GM23338 (cell line): ENCODE data around the gene ETV3. TPM values are rescaled to one million over a fixed set of nuclear protein-coding genes. Genes with fewer than 3 reads are reported as not detected.

Experiments used
- ATAC-seq: fragments of 200-7000 bp; cut with Tn5 transposase; 3 replicates; pipeline ENCODE4 v1.9.1; 2020
- DNase-seq: peaks from one replicate; pipeline ENCODE4 v3.0.0-alpha.2; 2015; ENCODE audit warnings: low spot score
- H2AFZ ChIP-seq: fragments of 200-600 bp; sonication (generic); 2 replicates; pipeline ENCODE4 v1.8.0; 2016; ENCODE audit warnings: antibody characterized with exemption, mild to moderate bottlenecking, moderate library complexity
- H3F3A ChIP-seq: fragments of 200-600 bp; sonication (generic); replicated peaks from 2 replicates; pipeline ENCODE4 v1.8.0; 2017; ENCODE audit warnings: antibody characterized with exemption, mixed run types, low read depth
- H3K27ac ChIP-seq: fragments of 200-600 bp; sonication (generic); 2 replicates; pipeline ENCODE4 v1.6.1; 2016; ENCODE audit warnings: low read depth
- H3K27me3 ChIP-seq: fragments of 200-600 bp; sonication (generic); 2 replicates; pipeline ENCODE4 v1.8.0; 2016; ENCODE audit warnings: mild to moderate bottlenecking, mixed run types, moderate library complexity; ENCODE audit not compliant: insufficient read depth
- H3K36me3 ChIP-seq: fragments of 200-600 bp; sonication (generic); 2 replicates; pipeline ENCODE4 v1.8.0; 2016; ENCODE audit warnings: mild to moderate bottlenecking; ENCODE audit not compliant: insufficient read depth
- H3K4me1 ChIP-seq: fragments of 200-600 bp; sonication (generic); 2 replicates; pipeline ENCODE4 v1.8.0; 2016; ENCODE audit warnings: mild to moderate bottlenecking, moderate library complexity; ENCODE audit not compliant: insufficient read depth
- H3K4me2 ChIP-seq: fragments of 200-600 bp; sonication (generic); 2 replicates; pipeline ENCODE4 v1.7.1; 2017; ENCODE audit warnings: mixed run types
- H3K4me3 ChIP-seq: fragments of 200-600 bp; sonication (generic); 2 replicates; pipeline ENCODE4 v1.6.1; 2016; ENCODE audit warnings: mixed run types
- H3K79me2 ChIP-seq: fragments of 200-600 bp; sonication (generic); replicated peaks from 2 replicates; pipeline ENCODE4 v1.8.0; 2017; ENCODE audit warnings: mild to moderate bottlenecking; ENCODE audit not compliant: insufficient read depth
- H3K9me2 ChIP-seq: fragments of 200-600 bp; sonication (generic); 2 replicates; pipeline ENCODE4 v1.8.0; 2017; ENCODE audit not compliant: insufficient read depth
- H4K20me1 ChIP-seq: fragments of 200-600 bp; sonication (generic); replicated peaks from 2 replicates; pipeline ENCODE4 v1.8.0; 2017; ENCODE audit warnings: mild to moderate bottlenecking; ENCODE audit not compliant: insufficient read depth
- H3K27ac Mint-ChIP-seq: 2 replicates; pipeline ENCODE4 v1.8.0; 2020; ENCODE audit warnings: inconsistent platforms, mild to moderate bottlenecking, moderate library complexity, mixed read lengths
- H3K27me3 Mint-ChIP-seq: 3 replicates; pipeline ENCODE4 v1.8.0; 2022; ENCODE audit warnings: low read depth, mild to moderate bottlenecking, moderate library complexity, mixed read lengths, inconsistent platforms; ENCODE audit not compliant: insufficient read depth, poor library complexity
- H3K36me3 Mint-ChIP-seq: 3 replicates; pipeline ENCODE4 v1.8.0; 2021; ENCODE audit warnings: low read depth, mild to moderate bottlenecking, inconsistent platforms, moderate library complexity, mixed read lengths
- H3K4me1 Mint-ChIP-seq: 3 replicates; pipeline ENCODE4 v1.8.0; 2020; ENCODE audit warnings: mild to moderate bottlenecking, inconsistent platforms, mixed read lengths
- H3K4me3 Mint-ChIP-seq: 3 replicates; pipeline ENCODE4 v1.8.0; 2021; ENCODE audit warnings: moderate library complexity, mild to moderate bottlenecking, inconsistent platforms, mixed read lengths
- H3K9me3 Mint-ChIP-seq: 3 replicates; pipeline ENCODE4 v1.8.0; 2020; ENCODE audit warnings: moderate library complexity, mild to moderate bottlenecking, inconsistent platforms, mixed read lengths
- EZH2 ChIP-seq: fragments of 200-600 bp; sonication (generic); IDR thresholded peaks from one replicate; pipeline ENCODE4 v1.8.0; 2017; ENCODE audit warnings: antibody characterized with exemption, mild to moderate bottlenecking, low read depth; ENCODE audit not compliant: unreplicated experiment
- JUNB ChIP-seq: IDR thresholded peaks from one replicate; pipeline ENCODE4 v1.6.1; 2016; ENCODE audit warnings: antibody characterized with exemption; ENCODE audit not compliant: unreplicated experiment
- NANOG ChIP-seq: IDR thresholded peaks from 2 replicates; pipeline ENCODE4 v1.6.1; 2016; ENCODE audit warnings: antibody characterized with exemption, borderline replicate concordance
- POLR2AphosphoS5 ChIP-seq: IDR thresholded peaks from 2 replicates; pipeline ENCODE4 v1.6.1; 2016; ENCODE audit warnings: antibody characterized with exemption, low read depth
- STAT1 ChIP-seq: IDR thresholded peaks from one replicate; pipeline ENCODE4 v1.6.1; 2016; ENCODE audit warnings: antibody characterized with exemption; ENCODE audit not compliant: unreplicated experiment
- ZNF331 ChIP-seq: fragments of 250-450 bp; sonication (Bioruptor Pico); IDR thresholded peaks from 2 replicates; pipeline ENCODE4 v1.5.0; 2020; ENCODE audit warnings: low read depth, mild to moderate bottlenecking, moderate library complexity
- polyA plus RNA-seq: library from polyadenylated mRNA; unstranded; fragments of >200 nt; fragmentation: Nextera tagmentation; extraction: Ambion mirVana; gene quantifications from 2 replicates; pipeline ENCODE4 v1.2.1, GENCODE V29; 2016
- total RNA-seq: library from RNA; depleted of rRNA; stranded (reverse); fragments of >200 nt; shearing (Covaris generic); gene quantifications from 2 replicates; pipeline ENCODE4 v1.2.3, GENCODE V29; 2014
- TF ChIP-seq, protein P1 (sequence below): IDR thresholded peaks from 2 replicates; pipeline ENCODE4 v1.6.1; 2016; ENCODE audit warnings: antibody characterized with exemption
- TF ChIP-seq, protein P2 (sequence below), 2 experiments: fragments of 200-600 bp in 1 of 2; sonication (generic) in 1 of 2; conservative IDR thresholded peaks; 2 replicates each; pipeline versions ENCODE4 v1.5.1 to v1.6.1; 2016 to 2017; ENCODE audit warnings: antibody characterized with exemption in 2 of 2, low read depth in 2 of 2, mild to moderate bottlenecking in 2 of 2, moderate library complexity in 1 of 2
- TF ChIP-seq, protein P3 (sequence below): IDR thresholded peaks from one replicate; pipeline ENCODE4 v1.6.1; 2018; ENCODE audit warnings: antibody characterized with exemption; ENCODE audit not compliant: unreplicated experiment

The ETV3 gene
- total and polyA plus RNA-seq, 2 experiments from 2014 or later = 8.1 to 19.6 TPM

GRCh38 chr1:157142201-157142600, 4.0 kb upstream of the ETV3 start:
- Mint-ChIP-seq H3K9me3 (no peaks in the 10 kb centered on the region), H3K27me3 (peaks cover 11% of the 10 kb centered on the region), H3K4me3 (no peak overlapping the region), H3K36me3 (no peaks in the 10 kb centered on the region), H3K4me1 (peaks cover 43% of the 10 kb centered on the region), H3K27ac (no peak overlapping the region)
- H3K79me2 ChIP-seq = peaks cover 6% of the 10 kb centered on the region
- no peak overlapping the region for H2AFZ ChIP-seq
- H3K4me1 ChIP-seq = peaks cover 39% of the 10 kb centered on the region
- no peak overlapping the region for H3K4me3 ChIP-seq
- H3F3A ChIP-seq = peaks cover 5% of the 10 kb centered on the region; the same call in 1 of the 2 replicates
- peaks cover 4% of the 10 kb centered on the region; the same call in 1 of the 2 replicates for H4K20me1 ChIP-seq
- ATAC-seq = no peak
- peaks cover 9% of the 10 kb centered on the region; the same call in 1 of the 2 replicates for H3K27me3 ChIP-seq
- H3K4me2 ChIP-seq = no peak overlapping the region
- no peak for TF ChIP-seq STAT1
- no peaks in the 10 kb centered on the region for H3K9me2 ChIP-seq
- no peak for DNase-seq
- H3K36me3 ChIP-seq = no peaks in the 10 kb centered on the region
- H3K27ac ChIP-seq = no peak overlapping the region

DNA sequence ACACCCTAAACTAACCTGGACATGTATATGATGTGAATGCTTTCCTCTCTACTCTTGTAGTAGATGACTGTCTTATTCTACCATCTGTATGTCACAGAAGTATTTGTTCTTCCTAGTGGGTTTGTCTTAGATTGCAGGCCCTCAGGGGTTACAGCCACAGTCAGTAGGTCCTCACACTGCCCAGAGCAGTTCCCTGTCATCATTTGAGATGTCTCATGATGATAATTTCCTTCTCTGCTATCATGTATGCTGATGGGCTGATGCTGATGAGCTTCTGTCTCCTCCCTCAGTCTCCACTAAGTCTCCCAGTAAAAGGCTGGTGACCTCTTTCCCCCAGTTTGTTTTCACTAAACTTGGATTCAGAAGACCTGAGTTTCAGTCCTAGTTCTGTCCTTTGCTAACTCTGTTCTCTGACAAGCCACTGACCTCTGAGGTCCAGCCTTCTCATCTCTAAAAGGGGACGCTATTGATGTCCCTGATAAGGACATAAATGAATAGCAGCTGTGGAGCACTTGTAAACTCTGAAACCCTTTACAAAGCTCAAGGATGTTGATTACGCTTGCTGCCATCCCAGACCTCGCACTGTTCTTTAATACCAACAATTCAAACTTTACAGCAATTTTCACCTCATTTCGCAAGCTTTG, 3.1 kb upstream of the ETV3 start:
- H3K4me3 ChIP-seq = no peak overlapping the region
- H4K20me1 ChIP-seq = peaks cover 13% of the 10 kb centered on the region
- TF ChIP-seq, protein P1, sequence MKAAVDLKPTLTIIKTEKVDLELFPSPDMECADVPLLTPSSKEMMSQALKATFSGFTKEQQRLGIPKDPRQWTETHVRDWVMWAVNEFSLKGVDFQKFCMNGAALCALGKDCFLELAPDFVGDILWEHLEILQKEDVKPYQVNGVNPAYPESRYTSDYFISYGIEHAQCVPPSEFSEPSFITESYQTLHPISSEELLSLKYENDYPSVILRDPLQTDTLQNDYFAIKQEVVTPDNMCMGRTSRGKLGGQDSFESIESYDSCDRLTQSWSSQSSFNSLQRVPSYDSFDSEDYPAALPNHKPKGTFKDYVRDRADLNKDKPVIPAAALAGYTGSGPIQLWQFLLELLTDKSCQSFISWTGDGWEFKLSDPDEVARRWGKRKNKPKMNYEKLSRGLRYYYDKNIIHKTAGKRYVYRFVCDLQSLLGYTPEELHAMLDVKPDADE = no peak
- TF ChIP-seq NANOG (no peak), POLR2AphosphoS5 (no peak), STAT1 (no peak), EZH2 (no peak), ZNF331 (CRISPR knock-in tag) (no peak), JUNB (no peak)
- TF ChIP-seq, protein P2, sequence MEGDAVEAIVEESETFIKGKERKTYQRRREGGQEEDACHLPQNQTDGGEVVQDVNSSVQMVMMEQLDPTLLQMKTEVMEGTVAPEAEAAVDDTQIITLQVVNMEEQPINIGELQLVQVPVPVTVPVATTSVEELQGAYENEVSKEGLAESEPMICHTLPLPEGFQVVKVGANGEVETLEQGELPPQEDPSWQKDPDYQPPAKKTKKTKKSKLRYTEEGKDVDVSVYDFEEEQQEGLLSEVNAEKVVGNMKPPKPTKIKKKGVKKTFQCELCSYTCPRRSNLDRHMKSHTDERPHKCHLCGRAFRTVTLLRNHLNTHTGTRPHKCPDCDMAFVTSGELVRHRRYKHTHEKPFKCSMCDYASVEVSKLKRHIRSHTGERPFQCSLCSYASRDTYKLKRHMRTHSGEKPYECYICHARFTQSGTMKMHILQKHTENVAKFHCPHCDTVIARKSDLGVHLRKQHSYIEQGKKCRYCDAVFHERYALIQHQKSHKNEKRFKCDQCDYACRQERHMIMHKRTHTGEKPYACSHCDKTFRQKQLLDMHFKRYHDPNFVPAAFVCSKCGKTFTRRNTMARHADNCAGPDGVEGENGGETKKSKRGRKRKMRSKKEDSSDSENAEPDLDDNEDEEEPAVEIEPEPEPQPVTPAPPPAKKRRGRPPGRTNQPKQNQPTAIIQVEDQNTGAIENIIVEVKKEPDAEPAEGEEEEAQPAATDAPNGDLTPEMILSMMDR (conservative IDR thresholded peaks at IDR 0.05; ENCODE audit: low read depth in 2 of 2) = no peak
- TF ChIP-seq, protein P3, sequence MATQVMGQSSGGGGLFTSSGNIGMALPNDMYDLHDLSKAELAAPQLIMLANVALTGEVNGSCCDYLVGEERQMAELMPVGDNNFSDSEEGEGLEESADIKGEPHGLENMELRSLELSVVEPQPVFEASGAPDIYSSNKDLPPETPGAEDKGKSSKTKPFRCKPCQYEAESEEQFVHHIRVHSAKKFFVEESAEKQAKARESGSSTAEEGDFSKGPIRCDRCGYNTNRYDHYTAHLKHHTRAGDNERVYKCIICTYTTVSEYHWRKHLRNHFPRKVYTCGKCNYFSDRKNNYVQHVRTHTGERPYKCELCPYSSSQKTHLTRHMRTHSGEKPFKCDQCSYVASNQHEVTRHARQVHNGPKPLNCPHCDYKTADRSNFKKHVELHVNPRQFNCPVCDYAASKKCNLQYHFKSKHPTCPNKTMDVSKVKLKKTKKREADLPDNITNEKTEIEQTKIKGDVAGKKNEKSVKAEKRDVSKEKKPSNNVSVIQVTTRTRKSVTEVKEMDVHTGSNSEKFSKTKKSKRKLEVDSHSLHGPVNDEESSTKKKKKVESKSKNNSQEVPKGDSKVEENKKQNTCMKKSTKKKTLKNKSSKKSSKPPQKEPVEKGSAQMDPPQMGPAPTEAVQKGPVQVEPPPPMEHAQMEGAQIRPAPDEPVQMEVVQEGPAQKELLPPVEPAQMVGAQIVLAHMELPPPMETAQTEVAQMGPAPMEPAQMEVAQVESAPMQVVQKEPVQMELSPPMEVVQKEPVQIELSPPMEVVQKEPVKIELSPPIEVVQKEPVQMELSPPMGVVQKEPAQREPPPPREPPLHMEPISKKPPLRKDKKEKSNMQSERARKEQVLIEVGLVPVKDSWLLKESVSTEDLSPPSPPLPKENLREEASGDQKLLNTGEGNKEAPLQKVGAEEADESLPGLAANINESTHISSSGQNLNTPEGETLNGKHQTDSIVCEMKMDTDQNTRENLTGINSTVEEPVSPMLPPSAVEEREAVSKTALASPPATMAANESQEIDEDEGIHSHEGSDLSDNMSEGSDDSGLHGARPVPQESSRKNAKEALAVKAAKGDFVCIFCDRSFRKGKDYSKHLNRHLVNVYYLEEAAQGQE = no peak
- Mint-ChIP-seq H3K36me3 (peaks cover 2% of the 10 kb centered on the region; the same call in 1 of the 3 replicates), H3K27me3 (peaks cover 13% of the 10 kb centered on the region), H3K4me1 (peaks cover 51% of the 10 kb centered on the region), H3K9me3 (no peaks in the 10 kb centered on the region), H3K4me3 (no peak overlapping the region), H3K27ac (no peak overlapping the region)
- H2AFZ ChIP-seq = no peak overlapping the region
- ATAC-seq (no peak), DNase-seq (no peak)
- peaks cover 15% of the 10 kb centered on the region for H3K79me2 ChIP-seq
- H3K36me3 ChIP-seq = no peaks in the 10 kb centered on the region
- peaks cover 9% of the 10 kb centered on the region; the same call in 1 of the 2 replicates for H3K27me3 ChIP-seq
- no peaks in the 10 kb centered on the region for H3K9me2 ChIP-seq
- 0 out of 2 replicates have a peak overlapping the region, but pooled peaks have one; percentile 83 for H3K4me2 ChIP-seq
- H3K4me1 ChIP-seq = peaks cover 48% of the 10 kb centered on the region
- no peak overlapping the region for H3K27ac ChIP-seq
- H3F3A ChIP-seq = peaks cover 5% of the 10 kb centered on the region; the same call in 1 of the 2 replicates
